Neural cell (in vitro differentiated cells): ENCODE measurements around the gene KLC3. TPM values are rescaled to one million over a fixed set of nuclear protein-coding genes. Genes with fewer than 3 reads are reported as not detected.
"Not testable (repeated sequence)": the region's sequence is repeated elsewhere in the genome, so short reads cannot be mapped to it uniquely, and the experiment has no call there.

Source experiments
- H2AFZ ChIP-seq: fragments of 200-600, 300-800 bp; sonication (generic), shearing (Covaris generic); 2 replicates; pipeline ENCODE4 v1.6.0; 2014; ENCODE audit warnings: low read depth, mild to moderate bottlenecking, antibody characterized with exemption, low read length, moderate library complexity
- H3F3A ChIP-seq: fragments of 200-600 bp; shearing (Covaris generic); 2 replicates; pipeline ENCODE4 v1.6.1; 2016; ENCODE audit warnings: mild to moderate bottlenecking, moderate library complexity, mixed read lengths, antibody characterized with exemption, low read length; ENCODE audit not compliant: insufficient read depth, poor library complexity, severe bottlenecking
- H3K27ac ChIP-seq: fragments of 200-600, 300-800 bp; sonication (generic), shearing (Covaris generic); 2 replicates; pipeline ENCODE4 v1.5.1; 2014; ENCODE audit warnings: mild to moderate bottlenecking, low read length, moderate library complexity
- H3K27me3 ChIP-seq: fragments of 300-800, 200-600 bp; sonication (generic), shearing (Covaris generic); 2 replicates; pipeline ENCODE4 v1.6.0; 2014; ENCODE audit warnings: mild to moderate bottlenecking, low read depth, low read length, moderate library complexity; ENCODE audit not compliant: insufficient read depth
- H3K36me3 ChIP-seq: fragments of 300-800, 200-600 bp; sonication (generic), shearing (Covaris generic); 2 replicates; pipeline ENCODE4 v1.5.1; 2014; ENCODE audit warnings: mild to moderate bottlenecking, antibody characterized with exemption, low read length, moderate library complexity; ENCODE audit not compliant: insufficient read depth
- H3K4me2 ChIP-seq: fragments of 300-800, 200-600 bp; sonication (generic), shearing (Covaris generic); 2 replicates; pipeline ENCODE4 v1.6.0; 2014; ENCODE audit warnings: mild to moderate bottlenecking, low read length
- H3K4me3 ChIP-seq: fragments of 300-800, 200-600 bp; sonication (generic), shearing (Covaris generic); 2 replicates; pipeline ENCODE4 v1.5.1; 2014; ENCODE audit warnings: mild to moderate bottlenecking, low read length, moderate library complexity
- H3K79me2 ChIP-seq: fragments of 200-600 bp; shearing (Covaris generic); replicated peaks from 2 replicates; pipeline ENCODE4 v1.6.0; 2014; ENCODE audit warnings: mild to moderate bottlenecking, low read length, moderate library complexity; ENCODE audit not compliant: insufficient read depth
- H3K9ac ChIP-seq: fragments of 300-800, 200-600 bp; sonication (generic), shearing (Covaris generic); 2 replicates; pipeline ENCODE4 v1.6.1; 2016; ENCODE audit warnings: mild to moderate bottlenecking, low read length, mixed read lengths
- H3K9me2 ChIP-seq: fragments of 200-600 bp; shearing (Covaris generic); 2 replicates; pipeline ENCODE4 v1.6.1; 2016; ENCODE audit warnings: mild to moderate bottlenecking, low read length, mixed read lengths; ENCODE audit not compliant: insufficient read depth
- H3K9me3 ChIP-seq: fragments of 200-600, 300-800 bp; sonication (generic), shearing (Covaris generic); 2 replicates; pipeline ENCODE4 v1.6.1; 2016; ENCODE audit warnings: mild to moderate bottlenecking, mixed run types, low read length, moderate library complexity, mixed read lengths
- H4K20me1 ChIP-seq: fragments of 200-600 bp; shearing (Covaris generic); 2 replicates; pipeline ENCODE4 v1.6.1; 2016; ENCODE audit warnings: mild to moderate bottlenecking, mixed run types; ENCODE audit not compliant: insufficient read depth
- EP300 ChIP-seq: fragments of 450-650 bp; conservative IDR thresholded peaks from 2 replicates; pipeline ENCODE4 v1.6.1; 2014; ENCODE audit warnings: antibody characterized with exemption, mild to moderate bottlenecking, moderate library complexity; ENCODE audit not compliant: poor library complexity, severe bottlenecking
- EZH2 ChIP-seq: fragments of 200-600, 300-800 bp; shearing (Covaris generic), sonication (generic); IDR thresholded peaks from 2 replicates; pipeline ENCODE4 v1.6.1; 2014; ENCODE audit warnings: antibody characterized with exemption, low read length, borderline replicate concordance, mild to moderate bottlenecking; ENCODE audit not compliant: insufficient read depth, poor library complexity, severe bottlenecking
- MXI1 ChIP-seq: fragments of 450-650 bp; conservative IDR thresholded peaks from 2 replicates; pipeline ENCODE4 v1.6.1; 2014; ENCODE audit warnings: antibody characterized with exemption, mild to moderate bottlenecking; ENCODE audit not compliant: poor library complexity, severe bottlenecking
- POLR2AphosphoS5 ChIP-seq: IDR thresholded peaks from 2 replicates; pipeline ENCODE4 v1.6.1; 2012
- RAD21 ChIP-seq: fragments of 450-650 bp; conservative IDR thresholded peaks from 2 replicates; pipeline ENCODE4 v1.6.1; 2014; ENCODE audit warnings: antibody characterized with exemption, mild to moderate bottlenecking, moderate library complexity
- SMC3 ChIP-seq: fragments of 450-650 bp; conservative IDR thresholded peaks from 2 replicates; pipeline ENCODE4 v1.6.1; 2014; ENCODE audit warnings: antibody characterized with exemption, mild to moderate bottlenecking, moderate library complexity; ENCODE audit not compliant: poor library complexity
- TAF1 ChIP-seq: IDR thresholded peaks from 2 replicates; pipeline ENCODE4 v1.6.1; 2012; ENCODE audit warnings: low read depth
- polyA plus RNA-seq: library from polyadenylated mRNA; depleted of rRNA; stranded (reverse); fragments of >200 nt; gene quantifications from 2 replicates; pipeline ENCODE4 v1.2.3, GENCODE V29; 2014
- TF ChIP-seq, protein P1 (sequence below): IDR thresholded peaks from 2 replicates; pipeline ENCODE4 v1.6.1; 2012; ENCODE audit warnings: borderline replicate concordance
- TF ChIP-seq, protein P2 (sequence below): fragments of 450-650 bp; IDR thresholded peaks from 2 replicates; pipeline ENCODE4 v1.5.1; 2014; ENCODE audit warnings: antibody characterized with exemption, mild to moderate bottlenecking, moderate library complexity; ENCODE audit not compliant: poor library complexity, severe bottlenecking

KLC3 gene
- polyA plus RNA-seq, 1 donor from 2014 or later = not detected

DNA sequence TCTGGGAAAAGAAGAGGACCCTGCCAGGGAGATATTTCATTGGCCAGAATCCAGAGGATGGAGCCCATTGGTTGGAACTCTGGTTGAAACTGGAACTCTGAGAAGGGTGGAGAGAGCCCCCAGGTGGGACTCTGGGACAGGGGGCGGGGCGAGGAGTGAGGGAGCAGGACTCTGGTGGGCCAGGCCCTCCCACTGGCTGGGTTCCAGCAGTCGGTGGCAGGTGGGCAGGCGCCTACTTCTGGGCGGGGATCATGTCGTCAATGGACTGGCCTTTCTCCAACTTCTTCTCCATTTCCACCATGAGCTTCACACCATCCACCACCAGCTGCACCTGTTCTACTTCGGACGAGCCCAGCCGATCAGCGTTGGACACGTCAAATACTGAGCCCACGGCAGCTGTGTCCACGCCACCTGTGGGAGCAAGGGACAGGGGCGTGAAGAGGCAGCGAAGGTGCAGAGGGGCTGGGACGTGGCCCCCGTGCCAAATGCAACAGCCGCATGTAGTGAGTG, 34.0 kb upstream of the KLC3 start:
- H3K9me2 ChIP-seq = no peaks in the 10 kb centered on the region
- H3K27ac ChIP-seq = no peak overlapping the region
- no peaks in the 10 kb centered on the region for H3K9me3 ChIP-seq
- H3K36me3 ChIP-seq = no peaks in the 10 kb centered on the region
- H3K9ac ChIP-seq = no peak overlapping the region
- no peaks in the 10 kb centered on the region for H3K79me2 ChIP-seq
- H4K20me1 ChIP-seq = no peaks in the 10 kb centered on the region
- H3K27me3 ChIP-seq = no peaks in the 10 kb centered on the region
- no peaks in the 10 kb centered on the region for H3F3A ChIP-seq
- H3K4me2 ChIP-seq = no peak overlapping the region
- no peak for TF ChIP-seq MXI1
- no peak for TF ChIP-seq EZH2
- H3K4me3 ChIP-seq = no peak overlapping the region
- no peak overlapping the region for H2AFZ ChIP-seq

DNA sequence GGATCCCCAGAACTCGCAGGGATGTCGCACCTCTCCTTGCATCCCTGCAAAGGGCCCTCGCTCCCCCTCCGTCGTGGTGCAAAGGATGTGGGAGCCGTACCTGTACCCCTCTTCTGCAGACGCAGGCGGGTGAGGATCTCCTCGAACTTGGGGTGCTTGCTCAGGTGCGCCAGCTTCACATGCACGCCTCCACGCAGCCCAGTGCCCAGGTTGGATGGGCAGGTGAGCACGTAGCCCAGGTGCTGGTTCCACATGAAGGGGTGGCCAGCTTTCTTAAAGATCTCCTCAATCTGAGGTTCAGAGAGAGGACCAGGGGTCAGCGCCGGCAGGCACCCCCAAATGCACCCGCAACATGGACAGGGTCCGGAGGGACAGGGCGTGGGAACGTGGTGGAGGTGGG, 33.2 kb upstream of the KLC3 start:
- no peak overlapping the region for H3K4me2 ChIP-seq
- no peaks in the 10 kb centered on the region for H3K79me2 ChIP-seq
- H2AFZ ChIP-seq = no peak overlapping the region
- TF ChIP-seq, protein P1, sequence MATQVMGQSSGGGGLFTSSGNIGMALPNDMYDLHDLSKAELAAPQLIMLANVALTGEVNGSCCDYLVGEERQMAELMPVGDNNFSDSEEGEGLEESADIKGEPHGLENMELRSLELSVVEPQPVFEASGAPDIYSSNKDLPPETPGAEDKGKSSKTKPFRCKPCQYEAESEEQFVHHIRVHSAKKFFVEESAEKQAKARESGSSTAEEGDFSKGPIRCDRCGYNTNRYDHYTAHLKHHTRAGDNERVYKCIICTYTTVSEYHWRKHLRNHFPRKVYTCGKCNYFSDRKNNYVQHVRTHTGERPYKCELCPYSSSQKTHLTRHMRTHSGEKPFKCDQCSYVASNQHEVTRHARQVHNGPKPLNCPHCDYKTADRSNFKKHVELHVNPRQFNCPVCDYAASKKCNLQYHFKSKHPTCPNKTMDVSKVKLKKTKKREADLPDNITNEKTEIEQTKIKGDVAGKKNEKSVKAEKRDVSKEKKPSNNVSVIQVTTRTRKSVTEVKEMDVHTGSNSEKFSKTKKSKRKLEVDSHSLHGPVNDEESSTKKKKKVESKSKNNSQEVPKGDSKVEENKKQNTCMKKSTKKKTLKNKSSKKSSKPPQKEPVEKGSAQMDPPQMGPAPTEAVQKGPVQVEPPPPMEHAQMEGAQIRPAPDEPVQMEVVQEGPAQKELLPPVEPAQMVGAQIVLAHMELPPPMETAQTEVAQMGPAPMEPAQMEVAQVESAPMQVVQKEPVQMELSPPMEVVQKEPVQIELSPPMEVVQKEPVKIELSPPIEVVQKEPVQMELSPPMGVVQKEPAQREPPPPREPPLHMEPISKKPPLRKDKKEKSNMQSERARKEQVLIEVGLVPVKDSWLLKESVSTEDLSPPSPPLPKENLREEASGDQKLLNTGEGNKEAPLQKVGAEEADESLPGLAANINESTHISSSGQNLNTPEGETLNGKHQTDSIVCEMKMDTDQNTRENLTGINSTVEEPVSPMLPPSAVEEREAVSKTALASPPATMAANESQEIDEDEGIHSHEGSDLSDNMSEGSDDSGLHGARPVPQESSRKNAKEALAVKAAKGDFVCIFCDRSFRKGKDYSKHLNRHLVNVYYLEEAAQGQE = no peak
- no peak for TF ChIP-seq EZH2
- no peak for TF ChIP-seq TAF1
- TF ChIP-seq MXI1 = no peak
- no peak for TF ChIP-seq RAD21
- TF ChIP-seq SMC3 = no peak
- no peak for TF ChIP-seq EP300
- no peak for TF ChIP-seq POLR2AphosphoS5
- TF ChIP-seq, protein P2, sequence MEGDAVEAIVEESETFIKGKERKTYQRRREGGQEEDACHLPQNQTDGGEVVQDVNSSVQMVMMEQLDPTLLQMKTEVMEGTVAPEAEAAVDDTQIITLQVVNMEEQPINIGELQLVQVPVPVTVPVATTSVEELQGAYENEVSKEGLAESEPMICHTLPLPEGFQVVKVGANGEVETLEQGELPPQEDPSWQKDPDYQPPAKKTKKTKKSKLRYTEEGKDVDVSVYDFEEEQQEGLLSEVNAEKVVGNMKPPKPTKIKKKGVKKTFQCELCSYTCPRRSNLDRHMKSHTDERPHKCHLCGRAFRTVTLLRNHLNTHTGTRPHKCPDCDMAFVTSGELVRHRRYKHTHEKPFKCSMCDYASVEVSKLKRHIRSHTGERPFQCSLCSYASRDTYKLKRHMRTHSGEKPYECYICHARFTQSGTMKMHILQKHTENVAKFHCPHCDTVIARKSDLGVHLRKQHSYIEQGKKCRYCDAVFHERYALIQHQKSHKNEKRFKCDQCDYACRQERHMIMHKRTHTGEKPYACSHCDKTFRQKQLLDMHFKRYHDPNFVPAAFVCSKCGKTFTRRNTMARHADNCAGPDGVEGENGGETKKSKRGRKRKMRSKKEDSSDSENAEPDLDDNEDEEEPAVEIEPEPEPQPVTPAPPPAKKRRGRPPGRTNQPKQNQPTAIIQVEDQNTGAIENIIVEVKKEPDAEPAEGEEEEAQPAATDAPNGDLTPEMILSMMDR = no peak
- no peaks in the 10 kb centered on the region for H3F3A ChIP-seq
- no peaks in the 10 kb centered on the region for H3K9me2 ChIP-seq
- H3K4me3 ChIP-seq = no peak overlapping the region
- H3K9me3 ChIP-seq = no peaks in the 10 kb centered on the region
- no peak overlapping the region for H3K9ac ChIP-seq
- no peaks in the 10 kb centered on the region for H3K27me3 ChIP-seq
- H3K27ac ChIP-seq = no peak overlapping the region
- no peaks in the 10 kb centered on the region for H4K20me1 ChIP-seq
- no peaks in the 10 kb centered on the region for H3K36me3 ChIP-seq

DNA sequence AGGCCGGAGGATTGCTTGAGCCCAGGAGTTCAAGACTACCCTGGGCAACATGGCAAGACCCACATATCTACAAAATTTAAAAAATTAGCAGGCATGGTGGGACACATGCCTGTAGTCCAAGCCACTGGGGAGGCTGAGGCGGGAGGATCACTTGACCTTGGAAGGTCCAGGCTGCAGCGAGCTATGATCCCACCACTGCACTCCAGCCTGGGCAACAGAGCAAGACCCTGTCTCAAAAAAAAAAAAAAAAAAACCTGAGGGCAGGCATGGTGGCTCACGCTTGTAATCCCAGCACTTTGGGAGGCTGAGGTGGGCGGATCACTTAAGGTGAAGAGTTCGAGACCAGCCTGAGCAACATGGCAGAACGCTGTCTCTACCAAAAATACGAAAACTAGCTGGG, 31.2 kb upstream of the KLC3 start:
- H3K4me3 ChIP-seq, H3K27ac ChIP-seq, H3K9ac ChIP-seq, H3K79me2 ChIP-seq, H3K9me2 ChIP-seq, H3F3A ChIP-seq, H3K36me3 ChIP-seq, H3K27me3 ChIP-seq, H3K9me3 ChIP-seq, H2AFZ ChIP-seq, H4K20me1 ChIP-seq, H3K4me2 ChIP-seq: not testable (repeated sequence)
